GM23338 (cell line): ENCODE results near the gene LRRC52. TPM values are rescaled to one million over a fixed set of nuclear protein-coding genes. Genes with fewer than 3 reads are reported as not detected.

Experiments
- ATAC-seq: fragments of 200-7000 bp; cut with Tn5 transposase; 3 replicates; pipeline ENCODE4 v1.9.1; 2020
- DNase-seq: peaks from one replicate; pipeline ENCODE4 v3.0.0-alpha.2; 2015; ENCODE audit warnings: low spot score
- H2AFZ ChIP-seq: fragments of 200-600 bp; sonication (generic); 2 replicates; pipeline ENCODE4 v1.8.0; 2016; ENCODE audit warnings: antibody characterized with exemption, mild to moderate bottlenecking, moderate library complexity
- H3F3A ChIP-seq: fragments of 200-600 bp; sonication (generic); replicated peaks from 2 replicates; pipeline ENCODE4 v1.8.0; 2017; ENCODE audit warnings: antibody characterized with exemption, mixed run types, low read depth
- H3K27ac ChIP-seq: fragments of 200-600 bp; sonication (generic); 2 replicates; pipeline ENCODE4 v1.6.1; 2016; ENCODE audit warnings: low read depth
- H3K27me3 ChIP-seq: fragments of 200-600 bp; sonication (generic); 2 replicates; pipeline ENCODE4 v1.8.0; 2016; ENCODE audit warnings: mild to moderate bottlenecking, mixed run types, moderate library complexity; ENCODE audit not compliant: insufficient read depth
- H3K36me3 ChIP-seq: fragments of 200-600 bp; sonication (generic); 2 replicates; pipeline ENCODE4 v1.8.0; 2016; ENCODE audit warnings: mild to moderate bottlenecking; ENCODE audit not compliant: insufficient read depth
- H3K4me1 ChIP-seq: fragments of 200-600 bp; sonication (generic); 2 replicates; pipeline ENCODE4 v1.8.0; 2016; ENCODE audit warnings: mild to moderate bottlenecking, moderate library complexity; ENCODE audit not compliant: insufficient read depth
- H3K4me2 ChIP-seq: fragments of 200-600 bp; sonication (generic); 2 replicates; pipeline ENCODE4 v1.7.1; 2017; ENCODE audit warnings: mixed run types
- H3K4me3 ChIP-seq: fragments of 200-600 bp; sonication (generic); 2 replicates; pipeline ENCODE4 v1.6.1; 2016; ENCODE audit warnings: mixed run types
- H3K79me2 ChIP-seq: fragments of 200-600 bp; sonication (generic); replicated peaks from 2 replicates; pipeline ENCODE4 v1.8.0; 2017; ENCODE audit warnings: mild to moderate bottlenecking; ENCODE audit not compliant: insufficient read depth
- H3K9me2 ChIP-seq: fragments of 200-600 bp; sonication (generic); 2 replicates; pipeline ENCODE4 v1.8.0; 2017; ENCODE audit not compliant: insufficient read depth
- H4K20me1 ChIP-seq: fragments of 200-600 bp; sonication (generic); replicated peaks from 2 replicates; pipeline ENCODE4 v1.8.0; 2017; ENCODE audit warnings: mild to moderate bottlenecking; ENCODE audit not compliant: insufficient read depth
- H3K27ac Mint-ChIP-seq: 2 replicates; pipeline ENCODE4 v1.8.0; 2020; ENCODE audit warnings: inconsistent platforms, mild to moderate bottlenecking, moderate library complexity, mixed read lengths
- H3K27me3 Mint-ChIP-seq: 3 replicates; pipeline ENCODE4 v1.8.0; 2022; ENCODE audit warnings: low read depth, mild to moderate bottlenecking, moderate library complexity, mixed read lengths, inconsistent platforms; ENCODE audit not compliant: insufficient read depth, poor library complexity
- H3K36me3 Mint-ChIP-seq: 3 replicates; pipeline ENCODE4 v1.8.0; 2021; ENCODE audit warnings: low read depth, mild to moderate bottlenecking, inconsistent platforms, moderate library complexity, mixed read lengths
- H3K4me1 Mint-ChIP-seq: 3 replicates; pipeline ENCODE4 v1.8.0; 2020; ENCODE audit warnings: mild to moderate bottlenecking, inconsistent platforms, mixed read lengths
- H3K4me3 Mint-ChIP-seq: 3 replicates; pipeline ENCODE4 v1.8.0; 2021; ENCODE audit warnings: moderate library complexity, mild to moderate bottlenecking, inconsistent platforms, mixed read lengths
- H3K9me3 Mint-ChIP-seq: 3 replicates; pipeline ENCODE4 v1.8.0; 2020; ENCODE audit warnings: moderate library complexity, mild to moderate bottlenecking, inconsistent platforms, mixed read lengths
- CREB1 ChIP-seq: fragments of 250-450 bp; sonication (Bioruptor Pico); IDR thresholded peaks from 2 replicates; pipeline ENCODE4 v1.5.0; 2020; ENCODE audit warnings: low read depth, mild to moderate bottlenecking, moderate library complexity
- ETS1 ChIP-seq: IDR thresholded peaks from 2 replicates; pipeline ENCODE4 v1.6.1; 2016; ENCODE audit warnings: antibody characterized with exemption
- EZH2 ChIP-seq: fragments of 200-600 bp; sonication (generic); IDR thresholded peaks from one replicate; pipeline ENCODE4 v1.8.0; 2017; ENCODE audit warnings: antibody characterized with exemption, mild to moderate bottlenecking, low read depth; ENCODE audit not compliant: unreplicated experiment
- EZH2phosphoT487 ChIP-seq: fragments of 200-600 bp; sonication (generic); IDR thresholded peaks from one replicate; pipeline ENCODE4 v1.8.1; 2018; ENCODE audit warnings: antibody characterized with exemption; ENCODE audit not compliant: unreplicated experiment
- JUNB ChIP-seq: IDR thresholded peaks from one replicate; pipeline ENCODE4 v1.6.1; 2016; ENCODE audit warnings: antibody characterized with exemption; ENCODE audit not compliant: unreplicated experiment
- NANOG ChIP-seq: IDR thresholded peaks from 2 replicates; pipeline ENCODE4 v1.6.1; 2016; ENCODE audit warnings: antibody characterized with exemption, borderline replicate concordance
- REST ChIP-seq: IDR thresholded peaks from one replicate; pipeline ENCODE4 v1.6.1; 2018; ENCODE audit warnings: antibody characterized with exemption; ENCODE audit not compliant: unreplicated experiment
- STAT1 ChIP-seq: IDR thresholded peaks from one replicate; pipeline ENCODE4 v1.6.1; 2016; ENCODE audit warnings: antibody characterized with exemption; ENCODE audit not compliant: unreplicated experiment
- ZNF114 ChIP-seq: fragments of 250-450 bp; sonication (Bioruptor Pico); IDR thresholded peaks from 2 replicates; pipeline ENCODE4 v1.5.0; 2020; ENCODE audit warnings: mild to moderate bottlenecking, moderate library complexity
- ZNF331 ChIP-seq: fragments of 250-450 bp; sonication (Bioruptor Pico); IDR thresholded peaks from 2 replicates; pipeline ENCODE4 v1.5.0; 2020; ENCODE audit warnings: low read depth, mild to moderate bottlenecking, moderate library complexity
- ZNF462 ChIP-seq: fragments of 250-450 bp; sonication (Bioruptor Pico); IDR thresholded peaks from 2 replicates; pipeline ENCODE4 v1.5.0; 2020; ENCODE audit warnings: mild to moderate bottlenecking, moderate library complexity
- polyA plus RNA-seq: library from polyadenylated mRNA; unstranded; fragments of >200 nt; fragmentation: Nextera tagmentation; extraction: Ambion mirVana; gene quantifications from 2 replicates; pipeline ENCODE4 v1.2.1, GENCODE V29; 2016
- total RNA-seq: library from RNA; depleted of rRNA; stranded (reverse); fragments of >200 nt; shearing (Covaris generic); gene quantifications from 2 replicates; pipeline ENCODE4 v1.2.3, GENCODE V29; 2014

LRRC52 gene
- total and polyA plus RNA-seq, 2 experiments from 2014 or later = not detected

GRCh38 chr1:165501970-165502348 is 41.8 kb upstream of the LRRC52 start:
- Mint-ChIP-seq H3K4me3 (no peak overlapping the region), H3K27ac (no peak overlapping the region), H3K27me3 (no peaks in the 10 kb centered on the region), H3K36me3 (no peaks in the 10 kb centered on the region), H3K4me1 (no peaks in the 10 kb centered on the region), H3K9me3 (no peaks in the 10 kb centered on the region)
- no peak for ATAC-seq
- Histone ChIP-seq H3K4me2 (no peak overlapping the region), H3K4me1 (no peaks in the 10 kb centered on the region), H3K36me3 (no peaks in the 10 kb centered on the region), H3F3A (no peaks in the 10 kb centered on the region), H3K27ac (no peak overlapping the region), H3K79me2 (no peaks in the 10 kb centered on the region), H3K9me2 (no peaks in the 10 kb centered on the region), H3K4me3 (no peak overlapping the region), H3K27me3 (no peaks in the 10 kb centered on the region), H2AFZ (no peak overlapping the region), H4K20me1 (no peaks in the 10 kb centered on the region)
- no peak for DNase-seq
- TF ChIP-seq ZNF462 = no peak
- no peak for TF ChIP-seq JUNB
- TF ChIP-seq CREB1 (CRISPR knock-in tag) = no peak
- no peak for TF ChIP-seq ETS1
- no peak for TF ChIP-seq REST
- TF ChIP-seq EZH2 = no peak
- no peak for TF ChIP-seq NANOG
- TF ChIP-seq ZNF114 (CRISPR knock-in tag) = no peak
- TF ChIP-seq STAT1 = no peak
- TF ChIP-seq EZH2phosphoT487 = no peak
- TF ChIP-seq ZNF331 = no peak
